PC-3 (cell line): ENCODE measurements around the gene AHDC1. TPM values are rescaled to one million over a fixed set of nuclear protein-coding genes. Genes with fewer than 3 reads are reported as not detected.

Source experiments
- ATAC-seq: fragments of 200-7000 bp; cut with Tn5 transposase; 2 replicates; pipeline ENCODE4 v1.9.1; 2020; ENCODE audit warnings: mild to moderate bottlenecking, moderate library complexity
- BruUV-seq: library from RNA; stranded (reverse); fragments of 400-500 nt; replicated peaks from 2 replicates; lab custom pipeline; 2021; lab: Mats Ljungman, UMichigan
- CTCF ChIA-PET: fragments of 300-600 bp; sonication (Branson Sonifier 250); formaldehyde crosslinking; loops from one replicate; lab custom pipeline; 2022; ENCODE audit warnings: antibody characterized with exemption; lab: Charles Lee
- POLR2A ChIA-PET: fragments of 300-600 bp; sonication (Branson Sonifier 250); formaldehyde crosslinking; loops from one replicate; lab custom pipeline; 2022; ENCODE audit warnings: antibody characterized with exemption; ENCODE audit not compliant: unreplicated experiment; lab: Charles Lee
- DNase-seq: peaks from one replicate; pipeline ENCODE4 v3.0.0-alpha.2; 2015
- H2AFZ ChIP-seq: fragments of 300-600 bp; sonication (generic); 2 replicates; pipeline ENCODE4 v1.6.0; 2016; ENCODE audit warnings: antibody characterized with exemption, low read length
- H3F3A ChIP-seq: fragments of 300-600 bp; sonication (generic); one replicate; pipeline ENCODE4 v1.6.0; 2017; ENCODE audit warnings: antibody characterized with exemption, low read length, control low read depth, mild to moderate bottlenecking; ENCODE audit not compliant: unreplicated experiment
- H3K27ac ChIP-seq: fragments of 300-600 bp; sonication (generic); 2 replicates; pipeline ENCODE4 v1.5.1; 2016; ENCODE audit warnings: mild to moderate bottlenecking, low read length
- H3K27me3 ChIP-seq: fragments of 300-600 bp; sonication (generic); 2 replicates; pipeline ENCODE4 v1.6.1; 2016; ENCODE audit warnings: low read length, mixed read lengths
- H3K36me3 ChIP-seq: fragments of 300-600 bp; sonication (generic); 2 replicates; pipeline ENCODE4 v1.6.1; 2016; ENCODE audit warnings: low read depth, mixed run types, low read length, mixed read lengths
- H3K4me1 ChIP-seq: fragments of 300-600 bp; sonication (generic); 2 replicates; pipeline ENCODE4 v1.5.1; 2016; ENCODE audit warnings: low read length; ENCODE audit not compliant: insufficient read depth
- H3K4me2 ChIP-seq: fragments of 300-600 bp; sonication (generic); 2 replicates; pipeline ENCODE4 v1.6.0; 2016; ENCODE audit warnings: low read length
- H3K4me3 ChIP-seq: fragments of 300-600 bp; sonication (generic); 2 replicates; pipeline ENCODE4 v1.5.1; 2016; ENCODE audit warnings: mild to moderate bottlenecking, low read length, mixed read lengths
- H3K79me2 ChIP-seq: fragments of 300-600 bp; sonication (generic); 2 replicates; pipeline ENCODE4 v1.6.1; 2017; ENCODE audit warnings: low read length, mixed read lengths
- H3K9ac ChIP-seq: fragments of 300-600 bp; sonication (generic); 2 replicates; pipeline ENCODE4 v1.6.0; 2016; ENCODE audit warnings: mild to moderate bottlenecking, low read length
- H3K9me2 ChIP-seq: fragments of 300-600 bp; sonication (generic); replicated peaks from 2 replicates; pipeline ENCODE4 v1.6.1; 2016; ENCODE audit warnings: mixed run types, low read length, mixed read lengths
- H3K9me3 ChIP-seq: fragments of 300-600 bp; sonication (generic); 2 replicates; pipeline ENCODE4 v1.6.1; 2016; ENCODE audit warnings: low read length, mixed read lengths
- H4K20me1 ChIP-seq: fragments of 300-600 bp; sonication (generic); 2 replicates; pipeline ENCODE4 v1.6.1; 2016; ENCODE audit warnings: low read length, mixed read lengths
- CTCF ChIP-seq: fragments of 300-600 bp; sonication (generic); conservative IDR thresholded peaks from 2 replicates; pipeline ENCODE4 v1.5.1; 2017; ENCODE audit warnings: antibody characterized with exemption, low read depth, mild to moderate bottlenecking, low read length
- EZH2 ChIP-seq: fragments of 300-600 bp; sonication (generic); IDR thresholded peaks from one replicate; pipeline ENCODE4 v1.6.1; 2017; ENCODE audit warnings: antibody characterized with exemption, mild to moderate bottlenecking, low read length; ENCODE audit not compliant: unreplicated experiment
- EZH2phosphoT487 ChIP-seq: fragments of 300-600 bp; sonication (generic); IDR thresholded peaks from 2 replicates; pipeline ENCODE4 v1.6.1; 2018; ENCODE audit warnings: mild to moderate bottlenecking, antibody characterized with exemption, low read length, borderline replicate concordance
- intact Hi-C: fragments of 100-400 bp; cut with micrococcal nuclease; formaldehyde crosslinking; loops from 2 replicates; pipeline ENCODE4 v1.9.0; 2023
- total RNA-seq: library from RNA; depleted of rRNA; stranded (reverse); fragments of >200 nt; gene quantifications from 2 replicates; pipeline ENCODE4 v1.2.3, GENCODE V29; 2014

AHDC1 gene
- total RNA-seq, 1 experiment from 2014 or later: 15.2 TPM

- peak overlapping the region; percentile 39 for H3K27ac ChIP-seq
- no peak overlapping the region for H2AFZ ChIP-seq
- no peaks in the 10 kb centered on the region for H3K9me3 ChIP-seq
- H3K4me2 ChIP-seq: peak overlapping the region; percentile 82
- H3K9me2 ChIP-seq: no peaks in the 10 kb centered on the region
- no TSS peak for BruUV-seq
- H3K27me3 ChIP-seq: no peaks in the 10 kb centered on the region
- DNase-seq: peak; percentile 97
- peak; percentile 86 for ATAC-seq
- ChIA-PET CTCF (interaction anchor here (1.5 kb wide), 1 partner anchor 11 kb away, joined by 19 read pairs; no protein-coding TSS in a partner anchor), POLR2A (interaction anchor here (0.6 kb wide), 1 partner anchor 143 kb away, joined by 6 read pairs; no protein-coding TSS in a partner anchor)
- H4K20me1 ChIP-seq: no peaks in the 10 kb centered on the region
- intact Hi-C loops: loop anchor here (5.0 kb wide), 1 partner anchor 46 kb away; no protein-coding TSS in a partner anchor
- peaks cover 87% of the 10 kb centered on the region for H3K79me2 ChIP-seq
- peaks cover 4% of the 10 kb centered on the region; the same call in 1 of the 2 replicates for H3K36me3 ChIP-seq
- TF ChIP-seq CTCF (peak; percentile 78), EZH2 (no peak), EZH2phosphoT487 (no peak)
- H3F3A ChIP-seq: peaks cover 13% of the 10 kb centered on the region
- peak overlapping the region; percentile 54 for H3K9ac ChIP-seq
- peaks cover 30% of the 10 kb centered on the region for H3K4me1 ChIP-seq
- H3K4me3 ChIP-seq: peak overlapping the region; percentile 52; the same call in 1 of the 2 replicates
Observed at GRCh38 chr1:27568300-27569087, 35.5 kb downstream of the AHDC1 start.

GRCh38 chr1:27567971-27568299, 36.0 kb downstream of the AHDC1 start:
- peak overlapping the region; percentile 45; the same call in 1 of the 2 replicates for H3K4me3 ChIP-seq
- POLR2A ChIA-PET: no interaction called here
- no peaks in the 10 kb centered on the region for H4K20me1 ChIP-seq
- DNase-seq: no peak
- H3K9me2 ChIP-seq: no peaks in the 10 kb centered on the region
- CTCF ChIA-PET: interaction anchor here (1.5 kb wide), 1 partner anchor 11 kb away, joined by 19 read pairs; no protein-coding TSS in a partner anchor
- H3K9ac ChIP-seq: peak overlapping the region; percentile 54
- TSS peak; percentile 67 for BruUV-seq
- H3K27me3 ChIP-seq: no peaks in the 10 kb centered on the region
- H3K36me3 ChIP-seq: peaks cover 4% of the 10 kb centered on the region; the same call in 1 of the 2 replicates
- intact Hi-C loops: loop anchor here (5.0 kb wide), 1 partner anchor 46 kb away; no protein-coding TSS in a partner anchor
- H3K79me2 ChIP-seq: peaks cover 87% of the 10 kb centered on the region
- ATAC-seq: no peak
- H3K4me2 ChIP-seq: peak overlapping the region; percentile 82
- peak overlapping the region; percentile 39 for H3K27ac ChIP-seq
- H2AFZ ChIP-seq: no peak overlapping the region
- no peaks in the 10 kb centered on the region for H3K9me3 ChIP-seq
- peaks cover 36% of the 10 kb centered on the region for H3K4me1 ChIP-seq
- TF ChIP-seq EZH2phosphoT487 (no peak), CTCF (no peak), EZH2 (no peak)
- H3F3A ChIP-seq: peaks cover 13% of the 10 kb centered on the region
